Right atrium auricular region (tissue), 2 donors: ENCODE data around the gene G6PC2. TPM values are rescaled to one million over a fixed set of nuclear protein-coding genes. Genes with fewer than 3 reads are reported as not detected.
A peak's percentile ranks its signal among the peaks of the same experiment; 100 is the strongest.
"Not testable (repeated sequence)": the region's sequence is repeated elsewhere in the genome, so short reads cannot be mapped to it uniquely, and the experiment has no call there.

Source experiments
- DNase-seq: peaks from one replicate; pipeline ENCODE4 v3.0.0-alpha.2; 2019; ENCODE audit warnings: low spot score
- H3K27ac ChIP-seq, 2 donors: fragments of 200-600 bp; sonication (generic); 1 replicate in 1 of 2; 2 replicates in 1 of 2; pipeline ENCODE4 v1.5.1; 2016 to 2019
- H3K27me3 ChIP-seq, 2 donors: fragments of 200-600 bp; sonication (generic); one replicate each; pipeline versions ENCODE4 v1.5.1 to v1.6.0; 2017 to 2019
- H3K36me3 ChIP-seq: fragments of 200-600 bp; sonication (generic); one replicate; pipeline ENCODE4 v1.5.1; 2016
- H3K4me1 ChIP-seq, 2 donors: fragments of 200-600 bp; sonication (generic); one replicate each; pipeline versions ENCODE4 v1.5.1 to v1.6.0; 2017 to 2019
- H3K4me3 ChIP-seq, 2 donors: fragments of 200-600 bp; sonication (generic); 1 replicate in 1 of 2; 2 replicates in 1 of 2; pipeline ENCODE4 v1.5.1; 2017 to 2019; ENCODE audit warnings: mild to moderate bottlenecking in 1 of 2, moderate library complexity in 1 of 2
- H3K9me3 ChIP-seq, 2 donors: fragments of 200-600 bp; sonication (generic); one replicate each; pipeline ENCODE4 v1.5.1; 2019
- CTCF ChIP-seq, 2 donors: fragments of 200-600 bp; sonication (generic); IDR thresholded peaks; one replicate each; pipeline ENCODE4 v1.5.1; 2019; ENCODE audit warnings: antibody characterized with exemption in 2 of 2
- total RNA-seq, 2 donors: library from RNA; depleted of rRNA; stranded (reverse); fragments of >200 nt; gene quantifications; one replicate each; pipeline ENCODE4 v1.1.0, GENCODE V29; 2016

Gene G6PC2
- total RNA-seq, 2 donors from 2014 or later, result not detected

GRCh38 chr2:168858146-168858545 lies 42.9 kb upstream of the G6PC2 start:
- Histone ChIP-seq H3K36me3 (peaks cover 9% of the 10 kb centered on the region), H3K4me1 (no peaks in the 10 kb centered on the region), H3K27ac (no peak overlapping the region), H3K9me3 (no peaks in the 10 kb centered on the region), H3K4me3 (no peak overlapping the region), H3K27me3 (no peaks in the 10 kb centered on the region)
- no peak for TF ChIP-seq CTCF (IDR thresholded peaks at IDR 0.05)
- no peak for DNase-seq

GRCh38 chr2:168867164-168867563 lies 33.9 kb upstream of the G6PC2 start:
- not testable (repeated sequence) for H3K27ac ChIP-seq, DNase-seq, H3K4me3 ChIP-seq, H3K4me1 ChIP-seq, H3K9me3 ChIP-seq, H3K27me3 ChIP-seq
- peaks cover 26% of the 10 kb centered on the region for H3K36me3 ChIP-seq

- not testable (repeated sequence) for H3K4me3 ChIP-seq, DNase-seq, H3K27ac ChIP-seq, H3K27me3 ChIP-seq, H3K36me3 ChIP-seq, H3K4me1 ChIP-seq, H3K9me3 ChIP-seq
These were observed 30.7 kb upstream of the G6PC2 start for GRCh38 chr2:168870369-168870768.

- H3K36me3 ChIP-seq, H3K4me1 ChIP-seq, H3K27me3 ChIP-seq, H3K4me3 ChIP-seq, H3K27ac ChIP-seq, H3K9me3 ChIP-seq, DNase-seq: not testable (repeated sequence)
These were observed 30.3 kb upstream of the G6PC2 start for GRCh38 chr2:168870824-168871223.

- H3K36me3 ChIP-seq, result no peaks in the 10 kb centered on the region
- no peak for TF ChIP-seq CTCF (IDR thresholded peaks at IDR 0.05)
- H3K27ac ChIP-seq, result no peak overlapping the region
- no peak for DNase-seq
- no peaks in the 10 kb centered on the region for H3K9me3 ChIP-seq
- no peaks in the 10 kb centered on the region for H3K27me3 ChIP-seq
- no peaks in the 10 kb centered on the region for H3K4me1 ChIP-seq
- H3K4me3 ChIP-seq, result no peak overlapping the region
These were observed 26.6 kb upstream of the G6PC2 start for GRCh38 chr2:168874368-168875054.

GRCh38 chr2:168882163-168882562 lies 18.9 kb upstream of the G6PC2 start:
- not testable (repeated sequence) for H3K27ac ChIP-seq, H3K36me3 ChIP-seq, H3K4me1 ChIP-seq, H3K9me3 ChIP-seq, H3K4me3 ChIP-seq, H3K27me3 ChIP-seq, DNase-seq

- no peak for DNase-seq
- no peak overlapping the region for H3K4me3 ChIP-seq
- H3K36me3 ChIP-seq, result no peaks in the 10 kb centered on the region
- no peaks in the 10 kb centered on the region for H3K9me3 ChIP-seq
- H3K27ac ChIP-seq, result no peak overlapping the region
- H3K27me3 ChIP-seq, result no peaks in the 10 kb centered on the region
- H3K4me1 ChIP-seq, result peaks cover 0 to 3% of the 10 kb centered on the region in 2 donors
- no peak for TF ChIP-seq CTCF (IDR thresholded peaks at IDR 0.05)
These were observed 16.1 kb upstream of the G6PC2 start for GRCh38 chr2:168884975-168885374.

GRCh38 chr2:168889635-168890005 lies 11.5 kb upstream of the G6PC2 start:
- Histone ChIP-seq H3K27me3 (no peaks in the 10 kb centered on the region), H3K27ac (no peak overlapping the region), H3K4me3 (peak overlapping the region in 1 of 2 donors; percentile 60), H3K36me3 (no peaks in the 10 kb centered on the region), H3K9me3 (no peaks in the 10 kb centered on the region), H3K4me1 (peaks cover 0 to 11% of the 10 kb centered on the region in 2 donors)
- no peak for DNase-seq
- TF ChIP-seq CTCF (IDR thresholded peaks at IDR 0.05), result no peak
